Rectal smooth muscle tissue (tissue), 1 donor: ENCODE data around the gene CCDC88B.
A peak's percentile ranks its signal among the peaks of the same experiment; 100 is the strongest.

ENCODE experiments used
- H3K27ac ChIP-seq: one replicate; pipeline ENCODE4 v1.7.0; 2013; ENCODE audit warnings: low read depth, low read length, inconsistent platforms
- H3K27me3 ChIP-seq: one replicate; pipeline ENCODE4 v1.7.0; 2013; ENCODE audit warnings: low read length; ENCODE audit not compliant: control insufficient read depth, insufficient read depth
- H3K36me3 ChIP-seq: one replicate; pipeline ENCODE4 v1.7.0; 2013; ENCODE audit warnings: low read length; ENCODE audit not compliant: control insufficient read depth, insufficient read depth
- H3K4me1 ChIP-seq: one replicate; pipeline ENCODE4 v1.7.0; 2013; ENCODE audit warnings: low read length; ENCODE audit not compliant: control insufficient read depth, insufficient read depth
- H3K4me3 ChIP-seq: one replicate; pipeline ENCODE4 v1.7.0; 2013; ENCODE audit warnings: low read length
- H3K9ac ChIP-seq: one replicate; pipeline ENCODE4 v1.7.0; 2013; ENCODE audit warnings: low read length

The CCDC88B gene

GRCh38 chr11:64334764-64335735, 5.0 kb upstream of the CCDC88B start:
- Histone ChIP-seq H3K4me1 (no peaks in the 10 kb centered on the region), H3K27ac (no peak overlapping the region), H3K27me3 (no peaks in the 10 kb centered on the region), H3K9ac (no peak overlapping the region), H3K36me3 (no peaks in the 10 kb centered on the region), H3K4me3 (no peak overlapping the region)

- H3K27me3 ChIP-seq: no peaks in the 10 kb centered on the region
- no peak overlapping the region for H3K4me3 ChIP-seq
- peaks cover 4% of the 10 kb centered on the region for H3K4me1 ChIP-seq
- no peaks in the 10 kb centered on the region for H3K36me3 ChIP-seq
- H3K9ac ChIP-seq: no peak overlapping the region
- H3K27ac ChIP-seq: no peak overlapping the region
These were observed 2.3 kb upstream of the CCDC88B start for GRCh38 chr11:64337538-64338249.

GRCh38 chr11:64338716-64339115, 1.3 kb upstream of the CCDC88B start:
- no peak overlapping the region for H3K4me3 ChIP-seq
- no peaks in the 10 kb centered on the region for H3K36me3 ChIP-seq
- no peak overlapping the region for H3K27ac ChIP-seq
- H3K9ac ChIP-seq: no peak overlapping the region
- H3K27me3 ChIP-seq: no peaks in the 10 kb centered on the region
- H3K4me1 ChIP-seq: peaks cover 9% of the 10 kb centered on the region

GRCh38 chr11:64339286-64339685, 718 bp upstream of the CCDC88B start:
- H3K9ac ChIP-seq: no peak overlapping the region
- no peaks in the 10 kb centered on the region for H3K27me3 ChIP-seq
- H3K36me3 ChIP-seq: no peaks in the 10 kb centered on the region
- H3K27ac ChIP-seq: no peak overlapping the region
- peaks cover 9% of the 10 kb centered on the region for H3K4me1 ChIP-seq
- H3K4me3 ChIP-seq: no peak overlapping the region

GRCh38 chr11:64340671-64341335, 799 bp downstream of the CCDC88B start:
- Histone ChIP-seq H3K27me3 (no peaks in the 10 kb centered on the region), H3K36me3 (no peaks in the 10 kb centered on the region), H3K4me3 (peak overlapping the region; percentile 58), H3K9ac (no peak overlapping the region), H3K4me1 (peaks cover 9% of the 10 kb centered on the region), H3K27ac (no peak overlapping the region)

GRCh38 chr11:64341429-64341828, 1.4 kb downstream of the CCDC88B start:
- H3K4me3 ChIP-seq: peak overlapping the region; percentile 58
- H3K4me1 ChIP-seq: peaks cover 9% of the 10 kb centered on the region
- no peaks in the 10 kb centered on the region for H3K36me3 ChIP-seq
- no peak overlapping the region for H3K27ac ChIP-seq
- no peak overlapping the region for H3K9ac ChIP-seq
- H3K27me3 ChIP-seq: no peaks in the 10 kb centered on the region

- Histone ChIP-seq H3K36me3 (peaks cover under 1% of the 10 kb centered on the region), H3K9ac (peak overlapping the region; percentile 19), H3K27ac (peak overlapping the region; percentile 71), H3K27me3 (no peaks in the 10 kb centered on the region), H3K4me3 (peak overlapping the region; percentile 58), H3K4me1 (peaks cover 9% of the 10 kb centered on the region)
These were observed 2.1 kb downstream of the CCDC88B start for GRCh38 chr11:64341851-64342791.

- Histone ChIP-seq H3K9ac (no peak overlapping the region), H3K27me3 (no peaks in the 10 kb centered on the region), H3K4me3 (peak overlapping the region; percentile 58), H3K36me3 (peaks cover 2% of the 10 kb centered on the region), H3K4me1 (peaks cover 9% of the 10 kb centered on the region), H3K27ac (peak overlapping the region; percentile 71)
These were observed 3.1 kb downstream of the CCDC88B start for GRCh38 chr11:64342869-64343745.

GRCh38 chr11:64343767-64344559, 4.0 kb downstream of the CCDC88B start:
- H3K4me3 ChIP-seq: no peak overlapping the region
- no peak overlapping the region for H3K9ac ChIP-seq
- H3K27me3 ChIP-seq: no peaks in the 10 kb centered on the region
- peaks cover 9% of the 10 kb centered on the region for H3K4me1 ChIP-seq
- no peak overlapping the region for H3K27ac ChIP-seq
- H3K36me3 ChIP-seq: peaks cover 2% of the 10 kb centered on the region

GRCh38 chr11:64344787-64345186, 4.8 kb downstream of the CCDC88B start:
- no peaks in the 10 kb centered on the region for H3K27me3 ChIP-seq

More at GRCh38 chr11:64344787-64345186, 4.8 kb downstream of the CCDC88B start:
- Histone ChIP-seq H3K4me1 (peaks cover 9% of the 10 kb centered on the region), H3K36me3 (peaks cover 2% of the 10 kb centered on the region), H3K9ac (no peak overlapping the region), H3K27ac (no peak overlapping the region), H3K4me3 (no peak overlapping the region)
